HepG2 (cell line): ENCODE measurements around the gene RGS8. TPM values are rescaled to one million over a fixed set of nuclear protein-coding genes. Genes with fewer than 3 reads are reported as not detected.

ENCODE experiments used
- ATAC-seq: fragments of 200-7000 bp; cut with Tn5 transposase; 3 replicates; pipeline ENCODE4 v1.9.1; 2020; ENCODE audit warnings: mild to moderate bottlenecking, moderate library complexity
- BruUV-seq: library from RNA; stranded (reverse); fragments of 400-500 nt; replicated peaks from 2 replicates; lab custom pipeline; 2021; lab: Mats Ljungman, UMichigan
- CTCF ChIA-PET: fragments of 300-600 bp; formaldehyde crosslinking; extraction: SDS; loops from one replicate; lab custom pipeline; 2021; ENCODE audit warnings: low total read pairs, inconsistent platforms, low intra/inter-chr PET ratio; lab: Yijun Ruan, JAX
- POLR2A ChIA-PET: fragments of 350-600 bp; sonication (Branson Sonifier 250); formaldehyde crosslinking; loops from one replicate; lab custom pipeline; 2020; ENCODE audit warnings: antibody characterized with exemption, inconsistent platforms; lab: Yijun Ruan, JAX
- DNase-seq: peaks from one replicate; pipeline ENCODE4 v3.0.0-alpha.2; 2015; ENCODE audit warnings: low spot score
- FAIRE-seq: peaks from 3 replicates; lab custom pipeline; 2011; peaks lifted over from hg19 to GRCh38; lab: Jason Lieb, UNC
- H2AFZ ChIP-seq: one replicate; pipeline ENCODE4 v1.6.1; 2011; ENCODE audit warnings: low read length, inconsistent platforms
- H3K27ac ChIP-seq: fragments of 300-600 bp; 3 replicates; pipeline ENCODE4 v1.8.0; 2011; ENCODE audit warnings: mixed run types, mild to moderate bottlenecking, mixed read lengths, low read length, inconsistent platforms; ENCODE audit not compliant: insufficient read depth; ENCODE audit errors: extremely low read length
- H3K27me3 ChIP-seq, 2 experiments: fragments of 200-600 bp in 1 of 2; 2 replicates in 1 of 2; 3 replicates in 1 of 2; pipeline versions ENCODE4 v1.6.0 to v1.8.0; 2011; ENCODE audit warnings: low read length in 2 of 2, mild to moderate bottlenecking in 2 of 2, moderate library complexity in 2 of 2, inconsistent platforms in 1 of 2; ENCODE audit not compliant: insufficient read depth in 2 of 2, control insufficient read depth in 1 of 2
- H3K36me3 ChIP-seq, 2 experiments: fragments of 200-600 bp in 1 of 2; replicated peaks in 1 of 2; 2 replicates in 1 of 2; 3 replicates in 1 of 2; pipeline versions ENCODE4 v1.5.1 to v1.8.0; 2011; ENCODE audit warnings: low read length in 2 of 2, inconsistent platforms in 1 of 2; ENCODE audit not compliant: insufficient read depth in 2 of 2, control insufficient read depth in 1 of 2
- H3K4me1 ChIP-seq: 2 replicates; pipeline ENCODE4 v1.5.1; 2012; ENCODE audit warnings: low read length, inconsistent platforms; ENCODE audit not compliant: insufficient read depth
- H3K4me2 ChIP-seq: 2 replicates; pipeline ENCODE4 v1.6.0; 2011; ENCODE audit warnings: low read depth, low read length, inconsistent platforms
- H3K4me3 ChIP-seq, 3 experiments: fragments of 200-600 bp in 1 of 3; sonication (generic), shearing (Covaris generic) in 1 of 3; replicated peaks in 1 of 3; 2 replicates each; pipeline ENCODE4 v1.5.1; 2011 to 2016; ENCODE audit warnings: low read length in 3 of 3, inconsistent platforms in 2 of 3, low read depth in 2 of 3, mild to moderate bottlenecking in 2 of 3, control low read depth in 1 of 3, mixed read lengths in 1 of 3; ENCODE audit not compliant: insufficient read depth in 1 of 3
- H3K79me2 ChIP-seq: one replicate; pipeline ENCODE4 v1.6.1; 2011; ENCODE audit warnings: low read length, inconsistent platforms; ENCODE audit not compliant: insufficient read depth
- H3K9ac ChIP-seq: 2 replicates; pipeline ENCODE4 v1.6.0; 2011; ENCODE audit warnings: mild to moderate bottlenecking, low read depth, low read length, inconsistent platforms; ENCODE audit not compliant: insufficient read depth
- H3K9me3 ChIP-seq: 2 replicates; pipeline ENCODE4 v1.5.1; 2012; ENCODE audit warnings: mild to moderate bottlenecking, low read length
- H4K20me1 ChIP-seq: 2 replicates; pipeline ENCODE4 v1.6.0; 2011; ENCODE audit warnings: inconsistent platforms, mild to moderate bottlenecking, low read length, moderate library complexity; ENCODE audit not compliant: insufficient read depth
- ARID3A ChIP-seq: IDR thresholded peaks from 2 replicates; pipeline ENCODE4 v1.6.1; 2012; ENCODE audit warnings: low read depth, low read length, improper control_type of control experiment
- GTF2F1 ChIP-seq: fragments of 150-350 bp; IDR thresholded peaks from 2 replicates; pipeline ENCODE4 v1.6.1; 2014; ENCODE audit warnings: low read length
- PBX2 ChIP-seq: IDR thresholded peaks from 2 replicates; pipeline ENCODE4 v1.6.1; 2016; ENCODE audit warnings: control low read depth
- REL ChIP-seq: sonication (generic); formaldehyde crosslinking; conservative IDR thresholded peaks from 2 replicates; pipeline ENCODE4 v1.8.0; 2022; ENCODE audit warnings: mild to moderate bottlenecking, missing genetic modification reagents, moderate library complexity
- ZBTB4 ChIP-seq: sonication (generic); formaldehyde crosslinking; IDR thresholded peaks from 2 replicates; pipeline ENCODE4 v1.4.0; 2020; ENCODE audit warnings: missing genetic modification reagents, mild to moderate bottlenecking, borderline replicate concordance
- ZFP36L1 ChIP-seq: sonication (generic); formaldehyde crosslinking; IDR thresholded peaks from 2 replicates; pipeline ENCODE4 v1.8.0; 2022; ENCODE audit warnings: mild to moderate bottlenecking, missing genetic modification reagents, moderate library complexity
- ZNF563 ChIP-seq: sonication (generic); formaldehyde crosslinking; IDR thresholded peaks from 2 replicates; pipeline ENCODE4 v1.8.0; 2022; ENCODE audit warnings: mild to moderate bottlenecking, moderate library complexity, missing genetic modification reagents
- ZNF652 ChIP-seq: IDR thresholded peaks from 2 replicates; pipeline ENCODE4 v1.6.1; 2016; ENCODE audit warnings: low read depth, borderline replicate concordance
- WGBS: methylation state at CpG from one replicate; pipeline ENCODE4 v1.1.6; 2017; ENCODE audit warnings: low lambda C conversion rate; 5-methylcytosine and 5-hydroxymethylcytosine counted together
- in situ Hi-C: cut with HindIII; loops from 2 replicates; pipeline ENCODE4 v1.10.0; 2017; ENCODE audit warnings: low pct_unique_long_range_greater_than_20kb; ENCODE audit not compliant: extremely low pct_ligation_motif_present
- intact Hi-C: fragments of 100-400 bp; cut with micrococcal nuclease; formaldehyde crosslinking; loops from one replicate; pipeline ENCODE4 v1.10.0; 2022; ENCODE audit not compliant: unreplicated experiment
- polyA plus RNA-seq, 8 experiments: library from polyadenylated mRNA; depleted of rRNA in 3 of 8; stranded (reverse) in 7 of 8; unstranded in 1 of 8; fragments of >200 nt; fragmentation: Illumina TruSeq in 4 of 8; extraction: Trizol in 4 of 8; gene quantifications; 2 replicates each; pipeline versions ENCODE4 v1.2.1 to v1.2.3, GENCODE V29; 2011 to 2016; ENCODE audit warnings: low read depth in 4 of 8, missing spikeins in 1 of 8, mixed read lengths in 1 of 8; ENCODE audit not compliant: insufficient read depth in 1 of 8
- total RNA-seq, 5 experiments: library from RNA; depleted of rRNA; stranded (reverse); fragments of >200 nt; fragmentation: Illumina TruSeq; extraction: Trizol; gene quantifications; 2 replicates each; pipeline ENCODE4 v1.2.3, GENCODE V29; 2016; ENCODE audit warnings: low read depth in 1 of 5

RGS8 gene
- total and polyA plus RNA-seq, 2 of the 13 experiments (the other 11 are each of a cell fraction or from before 2014, with no cell fraction given), result not detected

GRCh38 chr1:182709225-182709764 lies 24.9 kb upstream of the RGS8 start:
- no peak overlapping the region for H2AFZ ChIP-seq
- no peak for FAIRE-seq
- H3K79me2 ChIP-seq, result no peaks in the 10 kb centered on the region
- no peaks in the 10 kb centered on the region for H4K20me1 ChIP-seq
- H3K4me2 ChIP-seq, result no peak overlapping the region
- BruUV-seq, result no TSS peak
- H3K4me3 ChIP-seq, result no peak overlapping the region
- H3K9me3 ChIP-seq, result no peaks in the 10 kb centered on the region
- H3K36me3 ChIP-seq, result no peaks in the 10 kb centered on the region
- no peak for ATAC-seq
- WGBS, result 86% methylated on average over 1 of the region's 1 CpG
- intact Hi-C loops (no loop called here), in situ Hi-C loops (no loop called here)
- TF ChIP-seq ZBTB4 (CRISPR knock-in tag), result no peak
- no peak for TF ChIP-seq ARID3A
- TF ChIP-seq PBX2 (CRISPR knock-in tag), result no peak
- no peak for TF ChIP-seq ZFP36L1 (CRISPR knock-in tag)
- TF ChIP-seq REL, result no peak
- TF ChIP-seq ZNF652, result no peak
- TF ChIP-seq ZNF563, result no peak
- TF ChIP-seq GTF2F1, result no peak
- no peaks in the 10 kb centered on the region; a peak in 1 of 5 replicates for H3K27me3 ChIP-seq
- H3K9ac ChIP-seq, result no peak overlapping the region
- ChIA-PET CTCF (no interaction called here), POLR2A (no interaction called here)
- DNase-seq, result no peak
- H3K4me1 ChIP-seq, result no peaks in the 10 kb centered on the region
- H3K27ac ChIP-seq, result no peak overlapping the region
